Endothelial cell of umbilical vein (primary cell): Measurements from ENCODE around the gene PLA2G15. TPM values are rescaled to one million over a fixed set of nuclear protein-coding genes. Genes with fewer than 3 reads are reported as not detected.

ENCODE experiments used
- BruUV-seq: library from RNA; stranded (reverse); fragments of 400-500 nt; replicated peaks from 2 replicates; lab custom pipeline; 2021; lab: Mats Ljungman, UMichigan
- CTCF ChIA-PET: fragments of 300-600, 350-600 bp; sonication (Branson Sonifier 250); formaldehyde crosslinking; loops from one replicate; lab custom pipeline; 2021; ENCODE audit warnings: antibody characterized with exemption, inconsistent platforms; lab: Charles Lee
- POLR2A ChIA-PET: fragments of 300-600, 350-600 bp; sonication (Branson Sonifier 250); formaldehyde crosslinking; loops from one replicate; lab custom pipeline; 2021; ENCODE audit warnings: antibody characterized with exemption, inconsistent platforms; lab: Charles Lee
- DNase-seq: peaks from one replicate; pipeline ENCODE4 v3.0.0-alpha.2; 2011; ENCODE audit warnings: low read depth, low spot score
- FAIRE-seq: peaks from 2 replicates; lab custom pipeline; 2011; peaks lifted over from hg19 to GRCh38; lab: Jason Lieb, UNC
- H2AFZ ChIP-seq: 2 replicates; pipeline ENCODE4 v1.6.0; 2012; ENCODE audit warnings: low read depth, low read length, control low read depth, inconsistent platforms
- H3K27ac ChIP-seq: 2 replicates; pipeline ENCODE4 v1.5.1; 2011; ENCODE audit warnings: low read depth, mild to moderate bottlenecking, control low read depth, low read length, moderate library complexity; ENCODE audit not compliant: insufficient read depth
- H3K27me3 ChIP-seq, 2 experiments: 2 replicates each; pipeline versions ENCODE4 v1.6.0 to v1.6.1; 2011; ENCODE audit warnings: low read length in 2 of 2, mixed read lengths in 1 of 2; ENCODE audit not compliant: control insufficient read depth in 2 of 2, insufficient read depth in 2 of 2
- H3K36me3 ChIP-seq, 2 experiments: 2 replicates in 1 of 2; 3 replicates in 1 of 2; pipeline ENCODE4 v1.5.1; 2011; ENCODE audit warnings: low read length in 2 of 2, mild to moderate bottlenecking in 1 of 2, moderate library complexity in 1 of 2; ENCODE audit not compliant: control insufficient read depth in 2 of 2, insufficient read depth in 2 of 2; ENCODE audit errors: extremely low read depth in 1 of 2
- H3K4me1 ChIP-seq: 3 replicates; pipeline ENCODE4 v1.5.1; 2011; ENCODE audit warnings: mild to moderate bottlenecking, low read length; ENCODE audit not compliant: control insufficient read depth, insufficient read depth; ENCODE audit errors: extremely low read depth
- H3K4me2 ChIP-seq: 2 replicates; pipeline ENCODE4 v1.6.1; 2011; ENCODE audit warnings: low read length, control low read depth, mixed read lengths; ENCODE audit not compliant: insufficient read depth
- H3K4me3 ChIP-seq, 3 experiments: fragments of 200-600 bp in 1 of 3; sonication (generic), shearing (Covaris generic) in 1 of 3; replicated peaks in 1 of 3; 2 replicates each; pipeline ENCODE4 v1.5.1; 2011 to 2016; ENCODE audit warnings: control low read depth in 3 of 3, low read length in 3 of 3, mild to moderate bottlenecking in 2 of 3, inconsistent platforms in 1 of 3, low read depth in 1 of 3, moderate library complexity in 1 of 3; ENCODE audit not compliant: insufficient read depth in 1 of 3
- H3K79me2 ChIP-seq: 2 replicates; pipeline ENCODE4 v1.6.0; 2012; ENCODE audit warnings: low read length, inconsistent platforms; ENCODE audit not compliant: control insufficient read depth, insufficient read depth
- H3K9ac ChIP-seq: replicated peaks from 2 replicates; pipeline ENCODE3; 2011; ENCODE audit warnings: low read length, control low read depth; ENCODE audit not compliant: insufficient read depth; ENCODE audit errors: extremely low read depth
- H3K9me1 ChIP-seq: replicated peaks from 3 replicates; pipeline ENCODE4 v1.6.0; 2011; ENCODE audit warnings: mild to moderate bottlenecking, low read length; ENCODE audit not compliant: control insufficient read depth, insufficient read depth; ENCODE audit errors: extremely low read depth
- H3K9me3 ChIP-seq: replicated peaks from 2 replicates; pipeline ENCODE4 v1.5.1; 2012; ENCODE audit warnings: low read length, inconsistent platforms; ENCODE audit not compliant: control insufficient read depth, insufficient read depth
- H4K20me1 ChIP-seq: replicated peaks from 2 replicates; pipeline ENCODE3; 2011; ENCODE audit warnings: mild to moderate bottlenecking, low read length; ENCODE audit not compliant: control insufficient read depth, insufficient read depth; ENCODE audit errors: extremely low read depth
- CTCF ChIP-seq, 2 donors: IDR thresholded peaks; 1 replicate in 1 of 2; 2 replicates in 1 of 2; pipeline ENCODE4 v1.5.1; 2011; ENCODE audit warnings: low read length in 2 of 2, mild to moderate bottlenecking in 2 of 2, moderate library complexity in 2 of 2, control low read depth in 1 of 2, inconsistent platforms in 1 of 2, low read depth in 1 of 2; ENCODE audit not compliant: insufficient read depth in 1 of 2; ENCODE audit errors: extremely low read depth in 1 of 2
- EZH2 ChIP-seq: IDR thresholded peaks from 2 replicates; pipeline ENCODE4 v1.6.1; 2012; ENCODE audit warnings: borderline replicate concordance, low read depth, mild to moderate bottlenecking, moderate library complexity, low read length, inconsistent platforms; ENCODE audit not compliant: severe bottlenecking
- FOS ChIP-seq: IDR thresholded peaks from 2 replicates; pipeline ENCODE4 v1.6.1; 2011; ENCODE audit warnings: mild to moderate bottlenecking, low read length, moderate library complexity, borderline replicate concordance; ENCODE audit not compliant: insufficient read depth
- GATA2 ChIP-seq: IDR thresholded peaks from 2 replicates; pipeline ENCODE4 v1.7.0; 2011; ENCODE audit warnings: low read depth, mild to moderate bottlenecking, moderate library complexity, mixed read lengths, low read length; ENCODE audit not compliant: insufficient read length, insufficient read depth
- JUN ChIP-seq: IDR thresholded peaks from 2 replicates; pipeline ENCODE4 v1.6.1; 2011; ENCODE audit warnings: borderline replicate concordance, low read depth; ENCODE audit not compliant: insufficient read length, insufficient read depth
- MYC ChIP-seq: IDR thresholded peaks from one replicate; pipeline ENCODE4 v1.6.1; 2011; ENCODE audit warnings: mild to moderate bottlenecking, low read depth, low read length
- POLR2A ChIP-seq: IDR thresholded peaks from 2 replicates; pipeline ENCODE4 v1.6.1; 2012; ENCODE audit warnings: low read depth, mild to moderate bottlenecking, control low read depth, low read length
- POLR2AphosphoS5 ChIP-seq: IDR thresholded peaks from 2 replicates; pipeline ENCODE4 v1.6.1; 2012; ENCODE audit warnings: low read depth, mild to moderate bottlenecking, control low read depth, low read length, moderate library complexity; ENCODE audit not compliant: insufficient read depth
- dilution Hi-C: fragments of 300-500 bp; cut with MboI; formaldehyde crosslinking; loops from one replicate; pipeline ENCODE4 v1.15.0; 2019; ENCODE audit warnings: low sequenced_read_pairs; ENCODE audit not compliant: extremely low pct_ligation_motif_present
- intact Hi-C: fragments of 100-400 bp; cut with micrococcal nuclease; formaldehyde crosslinking; loops from one replicate; pipeline ENCODE4 v1.10.0; 2022
- polyA plus RNA-seq, 4 experiments: library from polyadenylated mRNA; depleted of rRNA in 3 of 4; stranded (reverse) in 3 of 4; unstranded in 1 of 4; fragments of >200 nt; gene quantifications; 2 replicates each; pipeline versions ENCODE4 v1.2.1 to v1.2.3, GENCODE V29; 2011 to 2012; ENCODE audit warnings: missing spikeins in 1 of 4
- total RNA-seq: library from RNA; stranded (reverse); gene quantifications from 2 replicates; pipeline ENCODE4 v1.2.3, GENCODE V29; 2021
- TF ChIP-seq, protein P1 (sequence below): IDR thresholded peaks from 2 replicates; pipeline ENCODE4 v1.6.1; 2011; ENCODE audit not compliant: insufficient read depth, insufficient read length

The PLA2G15 gene
- total and polyA plus RNA-seq, 2 donors (not counting 3 experiments of a cell fraction or from before 2014, with no cell fraction given), result 24.3 to 41.8 TPM

DNA sequence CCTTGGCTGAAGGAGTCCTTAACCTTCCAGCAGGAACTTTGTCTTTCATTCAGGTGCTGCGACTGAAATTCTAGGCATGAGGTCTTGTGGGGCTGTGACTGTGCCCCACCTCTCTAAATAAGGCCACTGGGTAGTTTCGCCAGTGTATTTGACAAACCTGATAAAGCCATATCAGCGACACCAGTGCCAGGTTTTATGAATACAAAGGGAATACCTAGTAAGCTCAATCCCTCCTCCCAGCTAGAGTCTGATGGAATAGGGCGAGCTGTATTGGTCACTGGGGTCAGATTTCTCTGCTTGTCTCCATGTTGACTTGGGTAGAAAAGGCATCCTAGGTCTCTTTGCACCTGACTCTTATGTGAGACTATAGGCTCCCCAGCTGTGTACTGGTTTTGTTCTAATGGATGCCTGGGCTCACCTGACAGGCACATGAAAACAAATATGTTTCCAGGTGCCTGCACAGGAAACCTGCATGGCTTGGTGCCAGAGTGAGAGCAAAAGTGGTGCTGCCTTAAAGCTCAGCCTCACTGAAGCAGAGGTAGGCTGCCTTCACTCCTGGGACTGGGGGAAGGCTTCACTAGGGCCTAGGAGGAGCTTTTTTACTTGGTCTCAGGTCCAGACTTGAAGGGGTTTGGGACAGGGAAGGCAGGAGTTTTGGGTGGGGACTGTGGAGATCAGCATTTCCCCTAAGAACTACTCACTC lies 27.5 kb downstream of the PLA2G15 start:
- no peak for TF ChIP-seq FOS
- TF ChIP-seq, protein P1, sequence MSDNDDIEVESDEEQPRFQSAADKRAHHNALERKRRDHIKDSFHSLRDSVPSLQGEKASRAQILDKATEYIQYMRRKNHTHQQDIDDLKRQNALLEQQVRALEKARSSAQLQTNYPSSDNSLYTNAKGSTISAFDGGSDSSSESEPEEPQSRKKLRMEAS, result no peak
- no peak for TF ChIP-seq MYC
- TF ChIP-seq POLR2AphosphoS5, result no peak
- TF ChIP-seq GATA2, result no peak
- no peak for TF ChIP-seq EZH2
- TF ChIP-seq POLR2A, result no peak
- TF ChIP-seq JUN, result no peak
- TF ChIP-seq CTCF (IDR thresholded peaks at IDR 0.05; ENCODE audit: extremely low read depth in 1 of 2, insufficient read depth in 1 of 2, low read depth in 1 of 2, low read length in 2 of 2), result no peak
- H3K36me3 ChIP-seq, result peaks cover 0 to 26% of the 10 kb centered on the region in 2 experiments
- no peaks in the 10 kb centered on the region for H4K20me1 ChIP-seq
- BruUV-seq, result no TSS peak
- FAIRE-seq, result no peak
- H3K9me3 ChIP-seq, result no peaks in the 10 kb centered on the region
- POLR2A ChIA-PET, result no interaction called here
- no peaks in the 10 kb centered on the region for H3K27me3 ChIP-seq
- H3K9ac ChIP-seq, result no peak overlapping the region
- no peak overlapping the region for H3K27ac ChIP-seq
- dilution Hi-C loops, result no loop called here
- CTCF ChIA-PET, result interaction anchor here (1.4 to 4.0 kb wide), 3 partner anchors 10 to 52 kb away, joined by 3 to 27 read pairs (median 5); partner anchors contain the start of gene SLC7A6
- H3K4me2 ChIP-seq, result no peak overlapping the region
- no peak for DNase-seq
- intact Hi-C loops, result no loop called here
- H3K4me3 ChIP-seq, result no peak overlapping the region
- H2AFZ ChIP-seq, result no peak overlapping the region
- H3K4me1 ChIP-seq, result peaks cover 6% of the 10 kb centered on the region
- no peaks in the 10 kb centered on the region for H3K9me1 ChIP-seq
- peaks cover 79% of the 10 kb centered on the region for H3K79me2 ChIP-seq
